Forelimb muscle (tissue), 1 donor: ENCODE results near the gene ART5. TPM values are rescaled to one million over a fixed set of nuclear protein-coding genes. Genes with fewer than 3 reads are reported as not detected.
"Not testable (repeated sequence)": the region's sequence is repeated elsewhere in the genome, so short reads cannot be mapped to it uniquely, and the experiment has no call there.

ENCODE experiments used
- DNase-seq: peaks from one replicate; pipeline ENCODE4 v3.0.0-alpha.2; 2013; ENCODE audit warnings: low read depth
- polyA plus RNA-seq: library from polyadenylated mRNA; unstranded; fragments of 120-200 nt; gene quantifications from one replicate; pipeline ENCODE4 v1.2.1, GENCODE V29; 2013; ENCODE audit not compliant: insufficient read length

Gene ART5
- polyA plus RNA-seq, 1 donor, result 4.3 TPM

DNA sequence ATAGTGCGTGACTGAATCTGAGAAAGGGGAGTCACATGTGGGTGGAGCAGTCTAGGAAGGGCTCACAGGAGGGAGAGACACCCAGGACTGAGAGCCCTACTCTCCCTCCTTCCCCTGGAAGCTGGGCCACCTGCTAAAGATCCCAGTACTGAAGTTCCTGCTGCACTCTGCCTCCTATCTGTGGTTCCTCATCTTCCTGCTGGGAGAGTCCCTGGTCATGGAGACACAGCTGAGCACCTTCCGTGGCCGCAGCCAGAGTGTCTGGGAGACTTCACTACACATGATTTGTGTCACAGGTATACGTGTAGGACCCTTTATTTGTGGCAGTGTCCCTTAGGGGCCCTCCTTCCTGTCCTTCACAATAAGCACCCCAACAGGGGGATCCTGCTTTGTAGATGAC lies 19.3 kb downstream of the ART5 start:
- DNase-seq, result no peak

DNA sequence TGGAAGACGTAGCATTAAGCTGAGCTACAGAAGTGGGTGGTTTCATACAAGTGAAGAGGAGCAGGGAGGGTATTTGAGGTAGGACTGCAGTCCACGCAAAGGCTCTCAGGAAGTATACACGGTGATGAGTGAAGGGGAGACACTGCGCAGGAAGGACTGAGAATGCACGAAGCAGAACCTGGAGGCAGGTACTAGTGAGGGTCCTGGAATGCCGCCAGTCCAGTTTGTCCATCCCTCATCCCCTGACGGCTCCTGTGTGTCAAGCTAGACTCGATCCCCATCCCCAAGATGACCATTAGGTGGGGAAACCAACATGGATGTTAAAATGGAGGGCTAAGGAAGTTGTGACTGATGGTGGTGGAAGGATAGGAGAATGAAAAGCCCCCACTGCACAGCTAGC lies 23.8 kb downstream of the ART5 start:
- no peak for DNase-seq

DNA sequence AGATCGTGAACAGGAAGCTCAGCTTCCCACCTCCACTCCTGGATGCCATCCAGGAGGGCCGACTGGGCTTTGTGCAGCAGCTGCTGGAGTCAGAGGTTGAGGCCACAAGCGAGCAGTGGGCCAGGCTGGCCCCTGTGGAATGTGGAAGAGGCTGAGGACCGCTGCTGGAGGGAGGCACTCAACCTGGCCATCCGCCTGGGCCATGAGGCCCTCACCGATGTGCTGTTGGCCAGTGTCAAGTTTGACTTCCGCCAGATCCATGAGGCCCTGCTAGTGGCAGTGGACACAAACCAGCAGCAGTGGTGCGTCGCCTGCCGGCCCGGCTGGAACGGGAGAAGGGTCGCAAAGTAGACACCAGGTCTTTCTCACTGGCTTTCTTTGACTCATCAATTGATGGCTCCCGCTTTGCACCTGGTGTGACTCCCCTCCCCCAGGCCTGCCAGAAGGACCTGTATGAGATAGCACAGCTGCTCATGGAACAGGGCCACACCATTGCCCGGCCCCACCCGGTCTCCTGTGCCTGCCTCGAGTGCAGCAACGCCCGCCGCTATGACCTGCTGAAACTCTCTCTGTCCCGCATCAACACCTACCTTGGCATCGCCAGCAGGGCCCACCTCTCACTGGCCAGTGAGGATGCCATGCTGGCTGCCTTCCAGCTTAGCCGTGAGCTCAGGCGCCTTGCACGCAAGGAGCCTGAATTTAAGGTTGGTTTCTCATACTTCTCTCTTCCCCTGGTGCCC lies 24.9 kb downstream of the ART5 start:
- DNase-seq, result no peak

DNA sequence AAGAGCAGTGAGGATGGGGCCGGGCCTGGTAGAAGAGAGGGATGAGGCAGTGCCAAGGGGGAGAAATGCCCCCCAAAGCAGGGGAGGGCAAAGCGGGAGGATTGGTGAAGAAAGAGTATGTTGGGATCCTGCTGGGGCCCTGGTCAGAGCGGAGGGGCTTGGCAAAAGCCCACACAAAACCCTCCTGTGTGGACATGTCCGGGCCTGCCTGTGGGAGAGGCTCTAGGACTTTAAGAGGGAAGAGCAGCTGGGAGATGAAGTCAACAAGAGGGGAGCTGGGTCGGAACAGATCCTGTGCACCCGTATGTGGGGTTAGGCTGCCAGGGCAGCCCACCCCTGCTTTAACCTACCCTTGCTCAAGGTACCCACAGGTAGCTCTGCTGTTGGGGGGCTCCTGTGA lies 25.8 kb downstream of the ART5 start:
- no peak for DNase-seq

DNA sequence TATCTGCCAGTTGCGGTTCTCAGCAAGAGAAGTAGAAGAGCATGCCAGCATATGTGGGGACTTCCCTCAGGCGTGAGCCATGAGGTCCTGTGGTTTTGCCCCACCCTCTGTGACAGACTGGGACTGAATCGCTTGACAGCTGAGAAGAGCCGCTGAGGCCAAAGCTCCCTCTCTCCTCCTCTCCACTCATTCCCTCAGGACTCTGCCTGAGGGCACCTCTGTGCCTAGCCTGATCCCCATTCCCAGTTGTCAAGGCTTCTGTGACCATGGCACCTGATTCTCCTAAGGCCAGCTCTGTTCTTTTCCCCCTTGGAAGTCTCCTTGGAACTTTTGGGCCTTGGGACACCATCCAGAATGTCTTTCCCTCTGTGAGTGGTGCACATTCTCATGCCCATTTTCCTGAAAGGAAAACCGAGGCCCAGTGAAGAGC lies 27.0 kb downstream of the ART5 start:
- no peak for DNase-seq

DNA sequence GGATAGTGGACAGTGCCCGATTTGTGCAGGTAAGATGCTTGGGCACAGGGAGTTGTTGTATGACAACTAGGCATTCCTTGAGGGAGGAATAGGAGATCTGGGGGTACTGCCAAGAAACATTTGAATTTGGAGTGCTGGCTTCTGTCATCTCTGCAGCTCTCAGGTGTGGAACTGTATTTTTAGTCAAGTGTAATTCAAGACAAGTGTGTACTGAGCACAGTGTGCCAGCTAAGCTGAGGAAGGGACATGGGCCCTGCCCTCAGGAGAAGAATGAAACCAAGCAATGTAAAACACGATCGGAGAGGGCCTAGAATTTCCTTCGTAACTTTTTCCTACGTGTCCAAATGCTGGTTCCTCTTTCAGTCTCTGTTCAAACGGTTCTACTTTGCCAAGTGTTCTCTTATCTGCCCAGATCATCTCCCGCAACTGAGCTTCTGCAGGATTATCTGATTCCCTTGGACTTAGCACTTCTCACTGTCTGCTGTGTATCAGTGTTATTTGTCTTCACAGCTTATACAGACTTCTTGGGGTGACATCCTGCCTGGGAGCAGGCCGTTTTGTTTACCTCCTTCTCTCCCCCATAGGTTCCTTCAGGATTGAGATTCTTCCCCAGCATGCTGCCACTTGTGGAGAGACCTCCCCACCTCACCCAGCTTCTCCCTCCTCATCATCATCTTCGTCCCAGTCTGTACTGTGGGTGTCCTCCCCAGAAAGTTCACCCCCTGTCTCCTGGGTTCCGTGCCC lies 27.6 kb downstream of the ART5 start:
- no peak for DNase-seq

DNA sequence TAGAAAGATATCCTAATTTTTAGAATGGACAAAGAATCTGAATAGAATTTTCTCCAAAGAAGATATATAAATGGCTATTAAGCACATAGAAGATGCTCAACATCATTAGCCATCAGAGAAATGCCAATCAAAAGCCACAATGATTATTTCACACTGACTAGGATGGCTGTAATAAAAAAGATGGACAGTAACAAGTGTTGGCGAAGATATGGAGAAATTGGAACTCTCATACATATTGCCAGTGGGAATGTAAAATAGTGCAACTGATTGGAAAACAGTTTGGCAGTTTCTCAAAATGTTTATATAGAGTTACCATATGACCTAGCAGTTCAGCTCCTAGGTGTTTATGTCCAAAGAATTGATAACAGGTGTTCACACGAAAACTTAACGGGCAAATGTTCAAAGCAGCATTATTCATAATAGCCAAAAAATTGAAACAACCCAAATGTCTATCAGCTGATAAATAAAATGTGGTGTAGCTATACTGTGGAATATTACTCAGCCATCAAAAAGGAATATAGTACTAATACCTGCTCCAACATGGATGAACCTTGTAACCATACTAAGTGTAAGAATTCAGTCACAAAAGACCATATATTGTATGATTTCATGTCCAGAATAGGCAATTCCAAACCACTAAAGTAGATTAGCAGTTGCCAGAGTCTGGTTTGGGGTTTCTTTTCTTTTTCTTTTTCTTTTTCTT lies 29.7 kb downstream of the ART5 start:
- DNase-seq, result no peak

DNA sequence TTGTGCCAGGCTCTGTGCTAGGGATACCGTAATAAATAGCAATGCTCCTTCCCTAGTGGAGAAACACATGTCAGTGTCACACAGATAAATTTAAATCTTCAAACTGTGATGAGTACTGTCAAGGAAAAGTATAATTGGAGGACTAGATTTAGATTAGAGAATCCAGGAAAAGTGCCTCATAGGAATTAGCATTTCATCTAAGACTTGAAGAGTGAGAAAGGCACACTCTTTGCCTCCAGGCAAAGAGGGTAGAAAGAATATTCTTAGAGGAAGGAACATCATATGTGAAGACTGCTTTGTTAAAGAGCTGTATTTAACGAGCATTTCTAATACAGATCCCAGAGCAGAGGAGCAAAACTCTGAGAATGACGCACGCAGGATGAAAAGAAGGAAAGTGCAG lies 30.9 kb downstream of the ART5 start:
- no peak for DNase-seq

DNA sequence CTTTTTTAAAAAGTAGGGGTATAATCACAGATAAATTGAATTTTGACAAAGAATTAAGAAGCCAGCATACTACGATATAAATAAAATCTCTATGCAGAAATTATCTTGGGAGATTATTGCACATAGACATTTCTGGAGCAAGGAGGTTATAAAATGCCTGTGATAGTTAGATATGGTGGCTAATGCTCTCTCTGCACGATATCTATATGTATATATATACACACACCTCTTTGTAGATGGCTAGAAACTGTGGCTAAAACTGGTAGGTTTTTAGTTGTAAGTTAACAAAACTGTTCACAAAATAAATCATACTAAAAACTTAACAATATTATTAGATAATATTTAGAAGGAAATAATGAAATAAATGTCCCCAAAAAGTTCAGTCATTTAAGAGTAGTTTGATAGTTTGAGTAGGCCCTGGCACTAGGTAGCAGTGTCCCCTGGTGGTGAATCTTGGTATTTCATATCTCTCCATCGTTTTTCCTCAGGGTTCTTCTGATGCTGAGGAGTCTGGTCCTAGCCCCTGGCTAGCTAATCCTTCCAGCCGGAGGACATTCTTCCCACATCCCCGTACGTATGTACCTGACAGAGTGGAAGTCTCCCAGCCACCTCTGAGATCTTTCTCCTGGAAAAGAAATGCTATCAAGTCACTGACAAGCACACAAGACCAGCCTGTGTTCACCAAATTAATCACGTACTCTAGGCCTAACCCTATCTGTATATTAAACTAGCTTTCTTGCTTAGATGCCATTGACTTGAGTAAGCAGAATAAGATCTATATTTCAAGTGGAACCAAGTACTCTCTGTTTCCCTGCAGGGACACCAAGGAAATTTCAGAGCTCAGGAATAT lies 32.2 kb downstream of the ART5 start:
- no peak for DNase-seq

DNA sequence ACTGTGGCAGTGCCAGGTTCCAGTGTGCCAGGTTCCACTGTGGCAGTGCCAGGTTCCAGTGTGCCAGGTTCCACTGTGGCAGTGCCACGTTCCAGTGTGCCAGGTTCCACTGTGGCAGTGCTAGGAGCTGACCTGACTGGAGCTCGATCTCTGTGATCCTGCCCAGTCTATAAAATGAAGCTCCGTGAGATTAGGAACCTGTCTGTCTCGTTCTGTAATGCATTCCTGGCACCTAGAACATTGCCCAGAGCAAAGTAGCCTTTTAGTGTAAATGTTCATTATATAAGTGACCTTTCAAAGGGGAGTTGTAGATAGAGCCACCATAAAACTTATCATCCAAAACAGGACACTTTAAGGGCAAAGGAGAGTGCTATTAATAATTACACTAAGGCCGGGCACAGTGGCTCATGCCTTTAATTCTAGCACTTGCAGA lies 36.0 kb downstream of the ART5 start:
- no peak for DNase-seq

DNA sequence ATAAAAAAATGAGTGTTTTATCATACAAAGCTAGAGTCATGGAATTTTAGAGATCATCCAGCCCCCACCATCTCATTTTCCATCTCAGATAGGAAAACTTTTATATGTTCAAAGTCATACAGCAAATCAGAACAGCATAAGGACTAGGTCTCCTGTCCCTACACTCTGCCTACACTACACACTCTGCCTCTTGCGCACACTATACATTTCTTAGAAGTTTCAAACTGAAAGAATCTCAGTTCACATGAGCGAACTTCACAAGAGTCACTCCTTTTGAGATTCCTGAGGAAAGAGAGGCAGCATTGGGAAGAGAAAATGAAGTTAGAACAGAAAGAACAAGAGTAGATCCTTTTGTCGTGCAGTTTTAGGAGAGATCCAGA lies 36.5 kb downstream of the ART5 start:
- DNase-seq, result no peak

DNA sequence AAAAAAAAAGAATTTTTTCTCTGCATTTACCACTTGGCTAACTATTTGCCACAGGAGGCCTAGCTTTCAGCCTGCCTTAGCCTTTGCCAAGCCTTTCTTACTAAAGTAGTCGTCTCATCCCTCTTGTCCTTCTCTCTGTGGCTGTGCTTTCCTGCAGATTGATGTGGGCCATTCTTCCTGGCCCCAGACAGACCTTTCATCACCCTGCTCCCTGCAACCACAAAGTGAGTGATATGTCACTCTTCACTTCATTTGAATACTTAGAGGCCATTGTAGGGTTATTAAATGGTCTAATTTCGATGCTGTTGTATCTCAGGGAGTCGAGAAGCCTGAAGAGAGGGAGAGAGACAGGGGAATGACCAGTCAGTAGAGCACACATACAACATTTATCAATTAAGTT lies 37.6 kb downstream of the ART5 start:
- no peak for DNase-seq

DNA sequence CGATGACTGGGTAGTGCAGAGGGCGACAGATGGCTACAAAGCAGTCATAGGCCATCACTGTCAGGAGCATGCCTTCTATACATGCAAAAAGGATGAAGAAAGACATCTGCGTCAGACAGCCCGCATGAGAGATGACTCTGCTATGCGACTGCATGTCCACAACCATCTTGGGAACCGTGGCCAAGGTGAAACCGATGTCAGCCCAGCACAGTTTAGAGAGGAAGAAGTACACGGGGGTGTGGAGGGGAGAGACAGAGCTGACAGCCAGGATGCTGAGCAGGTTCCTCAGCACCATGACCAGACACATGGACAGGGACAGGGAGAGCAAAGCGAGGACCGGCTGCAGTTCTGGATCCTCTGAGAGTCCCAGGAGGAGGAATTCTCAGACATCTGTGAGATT lies 41.6 kb downstream of the ART5 start:
- not testable (repeated sequence) for DNase-seq

DNA sequence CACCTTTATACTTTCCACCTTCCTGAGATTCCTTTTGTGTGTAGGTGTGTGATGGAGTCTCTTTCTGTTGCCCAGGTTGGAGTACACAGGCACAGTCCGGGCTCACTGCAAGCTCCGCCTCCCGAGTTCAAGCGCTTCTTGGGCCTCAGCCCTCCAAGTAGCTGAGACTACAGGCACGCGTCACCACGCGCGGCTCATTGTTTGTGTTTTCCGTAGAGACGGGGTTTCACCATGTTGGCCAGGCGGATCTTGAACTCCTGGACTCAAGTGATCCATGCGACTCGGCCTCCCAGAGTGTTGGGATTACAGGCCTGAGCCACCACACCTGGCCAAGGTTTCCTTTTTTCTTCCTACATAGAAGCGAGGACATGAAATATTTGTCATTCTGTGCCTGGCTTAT lies 44.0 kb downstream of the ART5 start:
- not testable (repeated sequence) for DNase-seq

DNA sequence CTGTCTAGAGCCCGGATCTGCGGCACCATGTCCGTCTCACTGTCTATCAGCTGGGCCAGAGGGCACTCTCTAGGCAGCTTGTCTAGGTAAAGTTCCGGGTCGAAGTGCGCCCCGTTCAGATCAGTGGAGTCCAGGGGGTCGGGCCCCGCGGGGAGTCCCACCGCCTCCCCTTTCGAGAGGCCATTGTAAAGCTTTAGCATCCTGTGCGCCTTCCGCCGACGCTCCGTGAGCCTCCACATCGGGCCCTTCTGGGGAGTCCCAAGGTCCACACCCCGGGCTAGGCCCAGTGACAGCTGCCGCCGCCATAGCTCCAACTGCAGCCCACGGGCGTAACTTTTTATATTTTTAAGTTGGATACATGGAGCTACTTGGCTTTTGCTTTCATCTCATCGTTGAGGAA lies 50.5 kb downstream of the ART5 start:
- DNase-seq, result not testable (repeated sequence)

DNA sequence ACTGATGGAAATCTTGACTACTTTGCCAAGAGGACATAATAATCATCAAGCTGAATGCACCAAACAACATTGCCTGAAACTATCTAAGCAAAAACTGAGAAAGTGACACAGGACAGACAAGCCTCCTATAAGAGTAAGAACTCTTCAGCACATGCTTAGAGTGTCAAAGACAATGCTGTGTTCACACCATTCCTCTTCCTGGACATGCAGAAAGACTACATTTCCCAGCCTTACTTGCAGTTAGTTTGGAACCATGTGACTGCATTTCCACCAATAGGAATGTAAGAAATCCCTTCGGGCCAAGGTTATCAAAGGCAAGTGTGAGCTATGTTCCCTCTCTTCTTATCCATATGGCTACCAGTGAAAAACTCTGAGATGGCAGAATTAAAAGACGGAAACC lies 51.6 kb downstream of the ART5 start:
- not testable (repeated sequence) for DNase-seq

DNA sequence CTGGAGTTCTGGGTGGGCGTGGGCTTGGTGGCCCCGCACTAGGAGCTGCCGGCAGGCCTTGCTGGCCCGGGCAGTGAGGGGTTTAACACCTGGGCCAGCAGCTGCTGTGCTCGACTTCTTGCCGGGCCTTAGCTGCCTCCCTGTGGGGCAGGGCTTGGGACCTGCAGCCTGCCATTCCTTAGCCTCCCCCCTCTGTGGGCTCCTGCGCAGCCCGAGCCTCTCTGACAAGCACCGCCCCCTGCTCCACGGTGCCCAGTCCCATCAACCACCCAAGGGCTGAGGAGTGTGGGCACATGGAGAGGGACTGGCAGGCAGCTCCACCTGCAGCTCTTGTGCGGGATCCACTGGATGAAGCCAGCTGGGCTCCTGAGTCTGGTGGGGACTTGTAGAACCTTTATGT lies 53.0 kb downstream of the ART5 start:
- DNase-seq, result not testable (repeated sequence)

Other genes starting within 250 kb of the ART5 start
- gene ART1, start 3.1 kb upstream of the ART5 start, polyA plus RNA-seq, result 7.2 TPM
- 5.7 TPM for gene CHRNA10, start 29.4 kb upstream of the ART5 start, polyA plus RNA-seq
- gene NUP98, start 155.6 kb upstream of the ART5 start, polyA plus RNA-seq, result 36.8 TPM
- gene PGAP2, start 166.6 kb upstream of the ART5 start, polyA plus RNA-seq, result 24.7 TPM
- 22.7 TPM for gene RHOG, start 199.0 kb upstream of the ART5 start, polyA plus RNA-seq
- gene STIM1, start 213.7 kb upstream of the ART5 start, polyA plus RNA-seq, result 116 TPM